Endothelial cell (in vitro differentiated cells): ENCODE data around the gene TXNDC15. TPM values are rescaled to one million over a fixed set of nuclear protein-coding genes. Genes with fewer than 3 reads are reported as not detected.

Experiments used
- DNase-seq: peaks from one replicate; pipeline ENCODE4 v3.0.0; 2021; ENCODE audit warnings: low spot score
- H3K27ac Mint-ChIP-seq: one replicate; pipeline ENCODE4 v1.8.0; 2021; ENCODE audit warnings: mixed read lengths, inconsistent platforms; ENCODE audit not compliant: unreplicated experiment
- H3K27me3 Mint-ChIP-seq: one replicate; pipeline ENCODE4 v1.8.0; 2021; ENCODE audit warnings: mild to moderate bottlenecking, moderate library complexity, mixed read lengths, inconsistent platforms; ENCODE audit not compliant: unreplicated experiment
- H3K36me3 Mint-ChIP-seq: one replicate; pipeline ENCODE4 v1.8.0; 2021; ENCODE audit warnings: mild to moderate bottlenecking, low read depth, mixed read lengths, inconsistent platforms; ENCODE audit not compliant: unreplicated experiment
- H3K4me1 Mint-ChIP-seq: one replicate; pipeline ENCODE4 v1.8.0; 2021; ENCODE audit warnings: mild to moderate bottlenecking, mixed read lengths, inconsistent platforms; ENCODE audit not compliant: unreplicated experiment
- H3K4me3 Mint-ChIP-seq: one replicate; pipeline ENCODE4 v1.8.0; 2021; ENCODE audit warnings: mild to moderate bottlenecking, mixed read lengths, inconsistent platforms; ENCODE audit not compliant: unreplicated experiment
- H3K9me3 Mint-ChIP-seq: one replicate; pipeline ENCODE4 v1.8.0; 2021; ENCODE audit warnings: mixed read lengths, inconsistent platforms; ENCODE audit not compliant: unreplicated experiment
- microRNA-seq: library from miRNA; unstranded; fragments of <30 nt; microRNA quantifications from one replicate; pipeline ENCODE4, GENCODE V29; 2020; ENCODE audit not compliant: unreplicated experiment
- total RNA-seq: library from RNA; stranded (reverse); fragmentation: NEBNext Ultra II Directional; extraction: Animal tissue kit (Norgen Biotek cat#: 25700); gene quantifications from one replicate; pipeline ENCODE4 v1.2.1, GENCODE V29; 2021; ENCODE audit not compliant: unreplicated experiment
- TF ChIP-seq, protein P1 (sequence below): fragments of 200-600 bp; sonication (generic); IDR thresholded peaks from one replicate; pipeline ENCODE4 v1.5.0; 2021; ENCODE audit warnings: antibody characterized with exemption; ENCODE audit not compliant: unreplicated experiment

Gene TXNDC15
- total RNA-seq, 1 donor from 2014 or later = 40.5 TPM

DNA sequence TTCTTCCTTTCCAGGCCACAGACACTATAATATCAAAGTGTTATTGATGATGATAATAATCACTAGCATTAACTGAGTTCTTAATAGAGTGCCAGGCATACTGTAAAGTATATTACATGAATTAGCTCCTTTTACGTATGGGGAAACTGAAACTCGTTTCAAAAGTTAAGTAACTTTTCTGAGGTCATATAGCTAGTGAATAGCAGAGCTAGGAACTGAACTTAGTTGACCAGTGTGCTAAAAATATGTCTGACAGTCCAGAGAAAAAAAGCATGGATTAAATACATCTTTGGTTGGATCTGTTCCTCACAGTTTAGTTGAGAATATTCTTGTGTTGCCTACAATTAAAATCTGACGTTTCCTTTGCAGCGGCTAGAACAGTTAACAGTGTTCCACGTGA lies 75.1 kb downstream of the TXNDC15 start:
- no peaks in the 10 kb centered on the region for H3K27me3 Mint-ChIP-seq
- DNase-seq = no peak
- no peaks in the 10 kb centered on the region for H3K9me3 Mint-ChIP-seq
- TF ChIP-seq, protein P1, sequence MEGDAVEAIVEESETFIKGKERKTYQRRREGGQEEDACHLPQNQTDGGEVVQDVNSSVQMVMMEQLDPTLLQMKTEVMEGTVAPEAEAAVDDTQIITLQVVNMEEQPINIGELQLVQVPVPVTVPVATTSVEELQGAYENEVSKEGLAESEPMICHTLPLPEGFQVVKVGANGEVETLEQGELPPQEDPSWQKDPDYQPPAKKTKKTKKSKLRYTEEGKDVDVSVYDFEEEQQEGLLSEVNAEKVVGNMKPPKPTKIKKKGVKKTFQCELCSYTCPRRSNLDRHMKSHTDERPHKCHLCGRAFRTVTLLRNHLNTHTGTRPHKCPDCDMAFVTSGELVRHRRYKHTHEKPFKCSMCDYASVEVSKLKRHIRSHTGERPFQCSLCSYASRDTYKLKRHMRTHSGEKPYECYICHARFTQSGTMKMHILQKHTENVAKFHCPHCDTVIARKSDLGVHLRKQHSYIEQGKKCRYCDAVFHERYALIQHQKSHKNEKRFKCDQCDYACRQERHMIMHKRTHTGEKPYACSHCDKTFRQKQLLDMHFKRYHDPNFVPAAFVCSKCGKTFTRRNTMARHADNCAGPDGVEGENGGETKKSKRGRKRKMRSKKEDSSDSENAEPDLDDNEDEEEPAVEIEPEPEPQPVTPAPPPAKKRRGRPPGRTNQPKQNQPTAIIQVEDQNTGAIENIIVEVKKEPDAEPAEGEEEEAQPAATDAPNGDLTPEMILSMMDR = no peak
- no peaks in the 10 kb centered on the region for H3K4me1 Mint-ChIP-seq
- no peak overlapping the region for H3K4me3 Mint-ChIP-seq
- H3K27ac Mint-ChIP-seq = no peak overlapping the region
- no peaks in the 10 kb centered on the region for H3K36me3 Mint-ChIP-seq

Small RNA genes lying within 50 kb of the gene (microRNA-seq; reads per million reads assigned to microRNA genes)
- gene MIR4461 = not detected

Other genes starting within 250 kb of the TXNDC15 start
- gene SAR1B, start 241.5 kb upstream of the TXNDC15 start, total RNA-seq = 30.9 TPM
- gene SEC24A, start 225.6 kb upstream of the TXNDC15 start, total RNA-seq = 17.6 TPM
- gene CAMLG, start 135.8 kb upstream of the TXNDC15 start, total RNA-seq = 35.6 TPM
- gene DDX46, start 115.6 kb upstream of the TXNDC15 start, total RNA-seq = 59.4 TPM
- 43.5 TPM for gene C5orf24, start 28.4 kb upstream of the TXNDC15 start, total RNA-seq
- gene PCBD2, start 30.8 kb downstream of the TXNDC15 start, total RNA-seq = 7.7 TPM
- gene CATSPER3, start 93.5 kb downstream of the TXNDC15 start, total RNA-seq = 0.33 TPM
- gene PITX1, start 159.9 kb downstream of the TXNDC15 start, total RNA-seq = 0.87 TPM